CD14-positive monocyte (primary cell): ENCODE measurements around the gene TOLLIP. TPM values are rescaled to one million over a fixed set of nuclear protein-coding genes. Genes with fewer than 3 reads are reported as not detected.
"Not testable (repeated sequence)": the region's sequence is repeated elsewhere in the genome, so short reads cannot be mapped to it uniquely, and the experiment has no call there.

Source experiments
- DNase-seq, 3 donors: peaks; one replicate each; pipeline ENCODE4 v3.0.0-alpha.2; 2011 to 2022
- H2AFZ ChIP-seq: 2 replicates; pipeline ENCODE4 v1.6.0; 2012; ENCODE audit warnings: mild to moderate bottlenecking, low read depth, low read length, inconsistent platforms; ENCODE audit not compliant: insufficient read depth, poor library complexity, severe bottlenecking
- H3K27ac ChIP-seq, 2 donors: 1 replicate in 1 of 2; 2 replicates in 1 of 2; pipeline ENCODE4 v1.5.1; 2012 to 2013; ENCODE audit warnings: low read length in 2 of 2, control low read depth in 1 of 2, inconsistent platforms in 1 of 2, low read depth in 1 of 2, mild to moderate bottlenecking in 1 of 2
- H3K27me3 ChIP-seq, 2 donors: one replicate each; pipeline versions ENCODE4 v1.6.0 to v1.6.1; 2011 to 2013; ENCODE audit warnings: low read length in 2 of 2; ENCODE audit not compliant: control insufficient read depth in 2 of 2, insufficient read depth in 2 of 2
- H3K36me3 ChIP-seq, 2 donors: replicated peaks in 1 of 2; 1 replicate in 1 of 2; 2 replicates in 1 of 2; pipeline versions ENCODE4 v1.5.1 to v1.6.1; 2012 to 2013; ENCODE audit warnings: low read length in 2 of 2, control low read depth in 1 of 2, inconsistent platforms in 1 of 2, mild to moderate bottlenecking in 1 of 2; ENCODE audit not compliant: insufficient read depth in 2 of 2, control insufficient read depth in 1 of 2
- H3K4me1 ChIP-seq, 2 donors: 1 replicate in 1 of 2; 2 replicates in 1 of 2; pipeline versions ENCODE4 v1.5.1 to v1.6.1; 2012 to 2013; ENCODE audit warnings: low read length in 2 of 2, control low read depth in 1 of 2, inconsistent platforms in 1 of 2, mild to moderate bottlenecking in 1 of 2, moderate library complexity in 1 of 2; ENCODE audit not compliant: insufficient read depth in 2 of 2, control insufficient read depth in 1 of 2
- H3K4me2 ChIP-seq: replicated peaks from 2 replicates; pipeline ENCODE3; 2012; ENCODE audit warnings: low read length, moderate library complexity, mild to moderate bottlenecking; ENCODE audit not compliant: poor library complexity, severe bottlenecking; ENCODE audit errors: extremely low read depth
- H3K4me3 ChIP-seq, 3 experiments: fragments of 200-600 bp in 1 of 3; sonication (generic) in 1 of 3; replicated peaks in 1 of 3; 1 replicate in 2 of 3; 2 replicates in 1 of 3; pipeline ENCODE4 v1.5.1; 2011 to 2013; ENCODE audit warnings: low read length in 3 of 3, mild to moderate bottlenecking in 3 of 3, control low read depth in 2 of 3, low read depth in 2 of 3, inconsistent platforms in 1 of 3, moderate library complexity in 1 of 3
- H3K79me2 ChIP-seq: 2 replicates; pipeline ENCODE4 v1.6.0; 2012; ENCODE audit warnings: mild to moderate bottlenecking, control low read depth, inconsistent platforms, low read length, moderate library complexity; ENCODE audit not compliant: insufficient read depth
- H3K9ac ChIP-seq: 2 replicates; pipeline ENCODE4 v1.6.0; 2017; ENCODE audit warnings: low read length, mild to moderate bottlenecking; ENCODE audit not compliant: insufficient read depth, poor library complexity, severe bottlenecking
- H3K9me3 ChIP-seq, 2 donors: replicated peaks in 1 of 2; 1 replicate in 1 of 2; 2 replicates in 1 of 2; pipeline versions ENCODE4 v1.5.1 to v1.6.1; 2012 to 2013; ENCODE audit warnings: low read length in 2 of 2, control low read depth in 1 of 2; ENCODE audit not compliant: control insufficient read depth in 1 of 2, insufficient read depth in 1 of 2
- H4K20me1 ChIP-seq: 2 replicates; pipeline ENCODE4 v1.6.0; 2012; ENCODE audit warnings: mild to moderate bottlenecking, low read length, control low read depth, moderate library complexity; ENCODE audit not compliant: insufficient read depth
- H3K27ac Mint-ChIP-seq, 7 donors: one replicate each; pipeline ENCODE4 v1.8.0; 2020; ENCODE audit warnings: mild to moderate bottlenecking in 7 of 7, mixed read lengths in 7 of 7, moderate library complexity in 6 of 7, inconsistent platforms in 2 of 7
- H3K27me3 Mint-ChIP-seq, 3 donors: one replicate each; pipeline ENCODE4 v1.8.0; 2021 to 2022; ENCODE audit warnings: low read depth in 3 of 3, mild to moderate bottlenecking in 3 of 3, mixed read lengths in 3 of 3, moderate library complexity in 3 of 3, inconsistent platforms in 1 of 3
- H3K36me3 Mint-ChIP-seq, 2 donors: one replicate each; pipeline ENCODE4 v1.8.0; 2020; ENCODE audit warnings: mixed read lengths in 2 of 2, inconsistent platforms in 1 of 2, mild to moderate bottlenecking in 1 of 2
- H3K4me1 Mint-ChIP-seq: one replicate; pipeline ENCODE4 v1.8.0; 2020; ENCODE audit warnings: mild to moderate bottlenecking, mixed read lengths
- H3K4me3 Mint-ChIP-seq, 2 donors: one replicate each; pipeline ENCODE4 v1.8.0; 2020; ENCODE audit warnings: mild to moderate bottlenecking in 2 of 2, mixed read lengths in 2 of 2, moderate library complexity in 1 of 2
- H3K9me3 Mint-ChIP-seq, 7 donors: one replicate each; pipeline ENCODE4 v1.8.0; 2020 to 2022; ENCODE audit warnings: mixed read lengths in 7 of 7, mild to moderate bottlenecking in 6 of 7, moderate library complexity in 6 of 7, inconsistent platforms in 2 of 7
- CTCF ChIP-seq: fragments of 200-600 bp; IDR thresholded peaks from one replicate; pipeline ENCODE4 v1.8.0; 2022; ENCODE audit warnings: antibody characterized with exemption, mild to moderate bottlenecking
- WGBS: methylation state at CpG from one replicate; pipeline ENCODE4 v1.1.5; 2013; ENCODE audit warnings: missing lambda C conversion rate; ENCODE audit not compliant: insufficient coverage; 5-methylcytosine and 5-hydroxymethylcytosine counted together
- intact Hi-C, 2 donors: fragments of 100-400 bp; cut with micrococcal nuclease; formaldehyde crosslinking; loops; one replicate each; pipeline versions ENCODE4 v1.15.0 to v1.15.1; 2023
- polyA plus RNA-seq, 3 donors: library from polyadenylated mRNA; depleted of rRNA in 1 of 3; unstranded in 2 of 3; stranded (reverse) in 1 of 3; fragments of 300-500 nt in 2 of 3; fragments of >200 nt in 1 of 3; fragmentation: Illumina TruSeq in 2 of 3; gene quantifications; 1 replicate in 2 of 3; 2 replicates in 1 of 3; pipeline ENCODE4 v1.2.3, GENCODE V29; 2012 to 2021

The TOLLIP gene
- polyA plus RNA-seq, 3 donors: 67.9 to 72.1 (median 71.7) TPM

DNA sequence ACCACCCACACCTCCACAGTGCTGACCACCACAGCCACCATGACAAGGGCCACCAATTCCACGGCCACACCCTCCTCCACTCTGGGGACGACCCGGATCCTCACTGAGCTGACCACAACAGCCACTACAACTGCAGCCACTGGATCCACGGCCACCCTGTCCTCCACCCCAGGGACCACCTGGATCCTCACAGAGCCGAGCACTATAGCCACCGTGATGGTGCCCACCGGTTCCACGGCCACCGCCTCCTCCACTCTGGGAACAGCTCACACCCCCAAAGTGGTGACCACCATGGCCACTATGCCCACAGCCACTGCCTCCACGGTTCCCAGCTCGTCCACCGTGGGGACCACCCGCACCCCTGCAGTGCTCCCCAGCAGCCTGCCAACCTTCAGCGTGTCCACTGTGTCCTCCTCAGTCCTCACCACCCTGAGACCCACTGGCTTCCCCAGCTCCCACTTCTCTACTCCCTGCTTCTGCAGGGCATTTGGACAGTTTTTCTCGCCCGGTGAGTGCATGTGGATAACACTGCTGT lies 58.1 kb downstream of the TOLLIP start:
- no peak overlapping the region for H3K4me3 Mint-ChIP-seq
- H3K9ac ChIP-seq: no peak overlapping the region
- H3K9me3 ChIP-seq: peaks cover 16 to 49% of the 10 kb centered on the region in 2 donors
- DNase-seq: no peak
- H4K20me1 ChIP-seq: no peaks in the 10 kb centered on the region
- intact Hi-C loops: no loop called here
- H2AFZ ChIP-seq: no peak overlapping the region
- WGBS: 97% methylated on average over 16 of the region's 16 CpGs
- no peaks in the 10 kb centered on the region for H3K27me3 ChIP-seq
- peak overlapping the region in 2 of 7 donors; percentile 45 to 78 for H3K27ac Mint-ChIP-seq
- no peaks in the 10 kb centered on the region for H3K4me1 ChIP-seq
- H3K79me2 ChIP-seq: no peaks in the 10 kb centered on the region
- peaks cover 37 to 54% (median 45%) of the 10 kb centered on the region in 7 donors for H3K9me3 Mint-ChIP-seq
- H3K4me1 Mint-ChIP-seq: no peaks in the 10 kb centered on the region
- no peak overlapping the region for H3K4me2 ChIP-seq
- peaks cover 0 to 4% (median 0%) of the 10 kb centered on the region in 3 donors for H3K27me3 Mint-ChIP-seq
- no peak overlapping the region for H3K27ac ChIP-seq
- no peak for TF ChIP-seq CTCF
- no peaks in the 10 kb centered on the region for H3K36me3 Mint-ChIP-seq
- H3K36me3 ChIP-seq: no peaks in the 10 kb centered on the region
- H3K4me3 ChIP-seq: no peak overlapping the region

GRCh38 chr11:1250411-1250810 lies 59.0 kb downstream of the TOLLIP start:
- H3K4me1 ChIP-seq, H3K36me3 ChIP-seq, H3K9ac ChIP-seq, H3K27me3 Mint-ChIP-seq, H2AFZ ChIP-seq, H3K4me1 Mint-ChIP-seq, H3K4me3 ChIP-seq, H3K4me3 Mint-ChIP-seq, DNase-seq, H3K36me3 Mint-ChIP-seq, H3K27me3 ChIP-seq, H4K20me1 ChIP-seq, intact Hi-C loops, H3K27ac Mint-ChIP-seq, H3K79me2 ChIP-seq, H3K27ac ChIP-seq, H3K4me2 ChIP-seq: not testable (repeated sequence)
- 100% methylated on average over 2 of the region's 12 CpGs for WGBS
- H3K9me3 ChIP-seq: peaks cover 17 to 56% of the 10 kb centered on the region in 2 donors
- H3K9me3 Mint-ChIP-seq: peaks cover 44 to 63% (median 52%) of the 10 kb centered on the region in 7 donors

DNA sequence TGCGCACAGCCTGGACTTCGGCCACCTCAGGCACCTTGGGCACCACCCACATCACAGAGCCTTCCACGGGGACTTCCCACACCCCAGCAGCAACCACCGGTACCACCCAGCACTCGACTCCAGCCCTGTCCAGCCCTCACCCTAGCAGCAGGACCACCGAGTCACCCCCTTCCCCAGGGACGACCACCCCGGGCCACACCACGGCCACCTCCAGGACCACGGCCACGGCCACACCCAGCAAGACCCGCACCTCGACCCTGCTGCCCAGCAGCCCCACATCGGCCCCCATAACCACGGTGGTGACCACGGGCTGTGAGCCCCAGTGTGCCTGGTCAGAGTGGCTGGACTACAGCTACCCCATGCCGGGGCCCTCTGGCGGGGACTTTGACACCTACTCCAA lies 60.5 kb downstream of the TOLLIP start:
- H2AFZ ChIP-seq, H3K36me3 Mint-ChIP-seq, H3K27me3 Mint-ChIP-seq, intact Hi-C loops, H3K4me3 Mint-ChIP-seq, H3K4me1 Mint-ChIP-seq, H3K4me1 ChIP-seq, H3K27me3 ChIP-seq, H3K79me2 ChIP-seq, H4K20me1 ChIP-seq, H3K9ac ChIP-seq, H3K4me2 ChIP-seq, H3K27ac Mint-ChIP-seq, H3K27ac ChIP-seq, DNase-seq, H3K36me3 ChIP-seq, H3K4me3 ChIP-seq: not testable (repeated sequence)
- peaks cover 50 to 70% (median 57%) of the 10 kb centered on the region in 7 donors for H3K9me3 Mint-ChIP-seq
- no CpG with 5 or more reads among the region's 18 CpGs for WGBS
- H3K9me3 ChIP-seq: peaks cover 17 to 62% of the 10 kb centered on the region in 2 donors

- H3K9ac ChIP-seq, H3K4me1 Mint-ChIP-seq, H3K27ac ChIP-seq, H3K27me3 ChIP-seq, H3K4me2 ChIP-seq, H3K79me2 ChIP-seq, H3K36me3 ChIP-seq, H3K36me3 Mint-ChIP-seq, intact Hi-C loops, H3K4me3 ChIP-seq, H3K27me3 Mint-ChIP-seq, H3K4me1 ChIP-seq, H2AFZ ChIP-seq, H3K4me3 Mint-ChIP-seq, H4K20me1 ChIP-seq, H3K27ac Mint-ChIP-seq, DNase-seq: not testable (repeated sequence)
- 100% methylated on average over 4 of the region's 14 CpGs for WGBS
- peaks cover 25 to 70% of the 10 kb centered on the region in 2 donors for H3K9me3 ChIP-seq
- H3K9me3 Mint-ChIP-seq: peaks cover 58 to 77% (median 65%) of the 10 kb centered on the region in 7 donors
These were observed 62.4 kb downstream of the TOLLIP start for GRCh38 chr11:1247026-1247425.
